Hepatocyte (in vitro differentiated cells): ENCODE data around the gene CCDC8.

Experiments used
- EZH2phosphoT487 ChIP-seq: fragments of 200-600 bp; sonication (generic); IDR thresholded peaks from one replicate; pipeline ENCODE4 v1.6.1; 2018; ENCODE audit warnings: antibody characterized with exemption, mild to moderate bottlenecking, low read depth, moderate library complexity; ENCODE audit not compliant: unreplicated experiment, severe bottlenecking
- TF ChIP-seq, protein P1 (sequence below): fragments of 200-600 bp; sonication (generic); IDR thresholded peaks from 2 replicates; pipeline ENCODE4 v1.5.1; 2016; ENCODE audit warnings: antibody characterized with exemption, mild to moderate bottlenecking; ENCODE audit not compliant: poor library complexity

DNA sequence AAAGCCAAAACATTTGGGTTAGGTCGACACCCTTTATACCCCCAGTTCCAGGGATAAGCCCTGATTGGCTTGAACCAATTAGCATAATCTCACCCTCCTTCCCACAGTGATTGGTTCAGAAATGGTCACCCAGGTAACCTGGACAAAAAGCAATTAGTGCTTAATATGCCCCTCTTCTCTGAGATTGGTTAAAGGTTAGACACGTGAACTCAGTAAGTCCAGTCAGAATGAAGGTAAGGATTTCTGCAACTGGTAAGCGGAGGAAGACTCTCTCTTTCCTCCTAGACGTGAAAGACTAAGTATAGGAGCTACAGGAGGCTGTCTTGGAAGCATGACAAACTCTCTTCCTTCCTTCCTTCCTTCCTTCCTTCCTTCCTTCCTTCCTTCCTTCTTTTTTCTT is 16.6 kb upstream of the CCDC8 start:
- TF ChIP-seq, protein P1, sequence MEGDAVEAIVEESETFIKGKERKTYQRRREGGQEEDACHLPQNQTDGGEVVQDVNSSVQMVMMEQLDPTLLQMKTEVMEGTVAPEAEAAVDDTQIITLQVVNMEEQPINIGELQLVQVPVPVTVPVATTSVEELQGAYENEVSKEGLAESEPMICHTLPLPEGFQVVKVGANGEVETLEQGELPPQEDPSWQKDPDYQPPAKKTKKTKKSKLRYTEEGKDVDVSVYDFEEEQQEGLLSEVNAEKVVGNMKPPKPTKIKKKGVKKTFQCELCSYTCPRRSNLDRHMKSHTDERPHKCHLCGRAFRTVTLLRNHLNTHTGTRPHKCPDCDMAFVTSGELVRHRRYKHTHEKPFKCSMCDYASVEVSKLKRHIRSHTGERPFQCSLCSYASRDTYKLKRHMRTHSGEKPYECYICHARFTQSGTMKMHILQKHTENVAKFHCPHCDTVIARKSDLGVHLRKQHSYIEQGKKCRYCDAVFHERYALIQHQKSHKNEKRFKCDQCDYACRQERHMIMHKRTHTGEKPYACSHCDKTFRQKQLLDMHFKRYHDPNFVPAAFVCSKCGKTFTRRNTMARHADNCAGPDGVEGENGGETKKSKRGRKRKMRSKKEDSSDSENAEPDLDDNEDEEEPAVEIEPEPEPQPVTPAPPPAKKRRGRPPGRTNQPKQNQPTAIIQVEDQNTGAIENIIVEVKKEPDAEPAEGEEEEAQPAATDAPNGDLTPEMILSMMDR = no peak
- TF ChIP-seq EZH2phosphoT487 = no peak
